ENCODE results near the gene MCF2L2. TPM values are rescaled to one million over a fixed set of nuclear protein-coding genes. Genes with fewer than 3 reads are reported as not detected.
"Not testable (repeated sequence)": the region's sequence is repeated elsewhere in the genome, so short reads cannot be mapped to it uniquely, and the experiment has no call there.

Gene MCF2L2
- total and polyA plus RNA-seq, 12 donors, result 6.5 to 62.7 (median 21.7) TPM

GRCh38 chr3:183178512-183178832 lies 249.9 kb downstream of the MCF2L2 start:
- Histone ChIP-seq H3K27me3 (no peaks in the 10 kb centered on the region), H3K4me1 (replicated peaks in 1 of 2) (no peaks in the 10 kb centered on the region), H3K4me3 (peak overlapping the region in 2 of 4 donors; percentile 12 to 52), H3K36me3 (replicated peaks in 1 of 2) (no peaks in the 10 kb centered on the region), H3K27ac (no peak overlapping the region), H3K9me3 (replicated peaks in 1 of 3) (no peaks in the 10 kb centered on the region)
- intact Hi-C loops (cut with DNase I), result no loop called here
- WGBS, 4 donors, result 30 to 44% (median 34%) methylated on average over 6 of the region's 6 CpGs
- TF ChIP-seq POLR2A (IDR thresholded peaks at IDR 0.05), result no peak
- TF ChIP-seq, protein P1, sequence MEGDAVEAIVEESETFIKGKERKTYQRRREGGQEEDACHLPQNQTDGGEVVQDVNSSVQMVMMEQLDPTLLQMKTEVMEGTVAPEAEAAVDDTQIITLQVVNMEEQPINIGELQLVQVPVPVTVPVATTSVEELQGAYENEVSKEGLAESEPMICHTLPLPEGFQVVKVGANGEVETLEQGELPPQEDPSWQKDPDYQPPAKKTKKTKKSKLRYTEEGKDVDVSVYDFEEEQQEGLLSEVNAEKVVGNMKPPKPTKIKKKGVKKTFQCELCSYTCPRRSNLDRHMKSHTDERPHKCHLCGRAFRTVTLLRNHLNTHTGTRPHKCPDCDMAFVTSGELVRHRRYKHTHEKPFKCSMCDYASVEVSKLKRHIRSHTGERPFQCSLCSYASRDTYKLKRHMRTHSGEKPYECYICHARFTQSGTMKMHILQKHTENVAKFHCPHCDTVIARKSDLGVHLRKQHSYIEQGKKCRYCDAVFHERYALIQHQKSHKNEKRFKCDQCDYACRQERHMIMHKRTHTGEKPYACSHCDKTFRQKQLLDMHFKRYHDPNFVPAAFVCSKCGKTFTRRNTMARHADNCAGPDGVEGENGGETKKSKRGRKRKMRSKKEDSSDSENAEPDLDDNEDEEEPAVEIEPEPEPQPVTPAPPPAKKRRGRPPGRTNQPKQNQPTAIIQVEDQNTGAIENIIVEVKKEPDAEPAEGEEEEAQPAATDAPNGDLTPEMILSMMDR (IDR thresholded peaks at IDR 0.05), result no peak
- no peak for DNase-seq

DNA sequence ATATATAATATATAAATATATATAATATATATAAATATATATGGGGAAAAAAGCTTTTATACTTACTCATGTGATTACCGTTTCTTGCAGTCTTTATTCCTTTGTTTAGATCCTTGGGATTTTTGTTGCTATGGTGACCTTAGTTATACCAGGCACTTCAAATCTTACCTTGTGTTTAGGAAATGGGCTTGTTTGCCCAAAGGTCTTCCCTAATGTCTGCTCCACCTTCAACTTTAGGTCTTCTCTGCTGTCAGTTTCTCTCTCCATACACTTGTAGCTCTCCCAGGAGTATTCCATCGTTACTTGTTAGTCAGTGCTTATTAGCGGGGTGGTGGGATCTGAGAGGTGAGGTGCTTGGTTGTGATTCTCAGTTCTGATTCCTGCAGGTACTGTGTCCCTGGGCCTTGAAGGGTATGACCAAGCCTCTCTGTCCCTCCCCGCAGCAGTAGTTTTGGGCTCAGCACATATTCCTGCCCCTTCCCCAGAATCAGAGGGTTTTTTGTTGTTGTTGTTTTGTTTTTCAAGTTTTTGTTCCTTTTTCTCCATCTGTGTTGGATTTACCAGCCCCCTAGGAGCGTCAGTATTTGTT lies 256.3 kb downstream of the MCF2L2 start:
- TF ChIP-seq, protein P1 (IDR thresholded peaks at IDR 0.05), result no peak
- no peak for TF ChIP-seq POLR2A (IDR thresholded peaks at IDR 0.05)
- no peak overlapping the region for H3K4me3 ChIP-seq
- H3K36me3 ChIP-seq (replicated peaks in 1 of 2), result no peaks in the 10 kb centered on the region
- H3K27ac ChIP-seq, result no peak overlapping the region
- intact Hi-C loops (cut with DNase I), result no loop called here
- no peaks in the 10 kb centered on the region for H3K4me1 ChIP-seq (replicated peaks in 1 of 2)
- 75 to 86% (median 76%) methylated on average over 5 of the region's 5 CpGs for WGBS, 4 donors
- no peak for DNase-seq
- H3K27me3 ChIP-seq, result no peaks in the 10 kb centered on the region
- no peaks in the 10 kb centered on the region for H3K9me3 ChIP-seq (replicated peaks in 1 of 3)

DNA sequence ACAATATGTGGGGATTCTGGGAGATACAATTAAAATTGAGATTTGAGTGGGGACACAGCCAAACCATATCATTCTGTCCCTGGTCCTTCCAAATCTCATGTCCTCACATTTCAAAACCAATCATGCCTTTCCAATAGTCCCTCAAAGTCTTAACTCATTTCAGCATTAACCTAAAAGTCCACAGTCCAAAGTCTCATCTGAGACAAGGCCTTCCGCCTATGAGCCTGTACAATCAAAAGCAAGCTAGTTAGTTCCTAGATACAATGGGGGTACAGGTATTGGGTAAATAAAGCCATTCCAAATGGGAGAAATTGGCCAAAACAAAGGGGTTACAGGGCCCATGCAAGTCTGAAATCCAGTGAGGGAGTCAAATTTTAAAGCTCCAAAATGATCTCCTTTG lies 260.4 kb downstream of the MCF2L2 start:
- H3K4me1 ChIP-seq (replicated peaks in 1 of 2); intact Hi-C loops (cut with DNase I); H3K4me3 ChIP-seq; H3K27ac ChIP-seq; H3K27me3 ChIP-seq; DNase-seq; H3K9me3 ChIP-seq (replicated peaks in 1 of 3); H3K36me3 ChIP-seq (replicated peaks in 1 of 2): not testable (repeated sequence)
- 93 to 100% (median 95%) methylated on average over 1 of the region's 1 CpG for WGBS, 4 donors

- H3K27me3 ChIP-seq, result no peaks in the 10 kb centered on the region
- no peak overlapping the region for H3K27ac ChIP-seq
- no peak for TF ChIP-seq POLR2A (IDR thresholded peaks at IDR 0.05)
- TF ChIP-seq, protein P1 (IDR thresholded peaks at IDR 0.05), result no peak
- no peak overlapping the region for H3K4me3 ChIP-seq
- H3K4me1 ChIP-seq (replicated peaks in 1 of 2), result peaks cover 3 to 12% of the 10 kb centered on the region in 2 donors
- no peaks in the 10 kb centered on the region for H3K36me3 ChIP-seq (replicated peaks in 1 of 2)
- intact Hi-C loops (cut with DNase I), result no loop called here
- WGBS, 4 donors, result 81 to 95% (median 89%) methylated on average over 19 to 25 of the region's 25 CpGs
- DNase-seq, result no peak
- H3K9me3 ChIP-seq (replicated peaks in 1 of 3), result no peaks in the 10 kb centered on the region
Measured at GRCh38 chr3:183163563-183163962, 264.9 kb downstream of the MCF2L2 start.
